Activated CD4-positive, alpha-beta T cell treated with anti-CD3 and anti-CD28 coated beads for 36 hours (primary cell): ENCODE measurements around the gene CIART. TPM values are rescaled to one million over a fixed set of nuclear protein-coding genes. Genes with fewer than 3 reads are reported as not detected.

Experiments used
- ATAC-seq: fragments of 200-7000 bp; cut with Tn5 transposase; one replicate; pipeline ENCODE4 v1.10.0; 2021; ENCODE audit warnings: mild to moderate bottlenecking, moderate library complexity
- CTCF ChIA-PET: fragments of 350-600 bp; sonication (Branson Sonifier 250); formaldehyde crosslinking; loops from one replicate; lab custom pipeline; 2021; ENCODE audit warnings: antibody characterized with exemption; lab: Charles Lee
- POLR2A ChIA-PET: fragments of 350-600 bp; sonication (Branson Sonifier 250); formaldehyde crosslinking; loops from one replicate; lab custom pipeline; 2021; ENCODE audit warnings: antibody characterized with exemption, inconsistent platforms; lab: Charles Lee
- DNase-seq: peaks from one replicate; pipeline ENCODE4 v3.0.0-alpha.2; 2020
- H3K27ac Mint-ChIP-seq: one replicate; pipeline ENCODE4 v1.8.0; 2021; ENCODE audit warnings: mixed read lengths
- H3K27me3 Mint-ChIP-seq: one replicate; pipeline ENCODE4 v1.8.0; 2021; ENCODE audit warnings: mixed read lengths
- H3K36me3 Mint-ChIP-seq: one replicate; pipeline ENCODE4 v1.8.0; 2021; ENCODE audit warnings: low read depth, mixed read lengths
- H3K4me1 Mint-ChIP-seq: one replicate; pipeline ENCODE4 v1.8.0; 2021; ENCODE audit warnings: mixed read lengths
- H3K4me3 Mint-ChIP-seq: one replicate; pipeline ENCODE4 v1.8.0; 2021; ENCODE audit warnings: mild to moderate bottlenecking, moderate library complexity, mixed read lengths
- H3K9me3 Mint-ChIP-seq: one replicate; pipeline ENCODE4 v1.8.0; 2021; ENCODE audit warnings: low read depth, mixed read lengths
- intact Hi-C, 2 experiments: fragments of 100-400 bp; cut with DNase I in 1 of 2; cut with micrococcal nuclease in 1 of 2; formaldehyde crosslinking; loops; one replicate each; pipeline versions ENCODE4 v1.14.2 to v1.15.1; 2022 to 2024; cut with DNase I, micrococcal nuclease
- total RNA-seq, 2 experiments: library from RNA; stranded (reverse); gene quantifications; one replicate each; pipeline ENCODE4 v1.2.3, GENCODE V29; 2021

Gene CIART
- total RNA-seq, 2 experiments from 2014 or later, result 5.9 to 6.0 TPM

GRCh38 chr1:150261367-150261766, 21.0 kb upstream of the CIART start:
- Mint-ChIP-seq H3K27ac (no peak overlapping the region), H3K27me3 (peaks cover 22% of the 10 kb centered on the region), H3K36me3 (peaks cover 12% of the 10 kb centered on the region), H3K4me3 (no peak overlapping the region), H3K9me3 (no peaks in the 10 kb centered on the region), H3K4me1 (peaks cover 3% of the 10 kb centered on the region)
- CTCF ChIA-PET, result interaction anchor here (1.0 kb wide), 1 partner anchor 266 kb away, joined by 3 read pairs; no protein-coding TSS in a partner anchor
- no peak for ATAC-seq
- DNase-seq, result no peak
- intact Hi-C loops, result no loop called here
- POLR2A ChIA-PET, result no interaction called here

- DNase-seq (no peak), ATAC-seq (no peak)
- Mint-ChIP-seq H3K36me3 (peaks cover 23% of the 10 kb centered on the region), H3K4me1 (peaks cover 11% of the 10 kb centered on the region), H3K27me3 (peaks cover 10% of the 10 kb centered on the region), H3K9me3 (no peaks in the 10 kb centered on the region), H3K4me3 (no peak overlapping the region), H3K27ac (no peak overlapping the region)
- CTCF ChIA-PET, result interaction anchor here (0.5 to 1.3 kb wide), 3 partner anchors 10 to 151 kb away, joined by 4 read pairs; partner anchors contain the start of gene C1orf54
- POLR2A ChIA-PET, result no interaction called here
- intact Hi-C loops, result no loop called here
Observed at GRCh38 chr1:150262388-150263320, 19.7 kb upstream of the CIART start.

- intact Hi-C loops, result no loop called here
- no peak overlapping the region for H3K27ac Mint-ChIP-seq
- no peaks in the 10 kb centered on the region for H3K9me3 Mint-ChIP-seq
- ATAC-seq, result no peak
- peaks cover 4% of the 10 kb centered on the region for H3K27me3 Mint-ChIP-seq
- ChIA-PET POLR2A (interaction anchor here (0.7 kb wide), 1 partner anchor 49 kb away, joined by 3 read pairs; no protein-coding TSS in a partner anchor), CTCF (interaction anchor here (1.1 kb wide), 1 partner anchor 61 kb away, joined by 4 read pairs; no protein-coding TSS in a partner anchor)
- H3K36me3 Mint-ChIP-seq, result peaks cover 31% of the 10 kb centered on the region
- no peak overlapping the region for H3K4me3 Mint-ChIP-seq
- DNase-seq, result no peak
- peaks cover 16% of the 10 kb centered on the region for H3K4me1 Mint-ChIP-seq
Observed at GRCh38 chr1:150263549-150263948, 18.8 kb upstream of the CIART start.

- ATAC-seq (no peak), DNase-seq (no peak)
- H3K4me1 Mint-ChIP-seq, result peaks cover 25% of the 10 kb centered on the region
- CTCF ChIA-PET, result no interaction called here
- peaks cover 33% of the 10 kb centered on the region for H3K36me3 Mint-ChIP-seq
- no peaks in the 10 kb centered on the region for H3K27me3 Mint-ChIP-seq
- peak overlapping the region; percentile 89 for H3K4me3 Mint-ChIP-seq
- H3K27ac Mint-ChIP-seq, result peak overlapping the region; percentile 98
- H3K9me3 Mint-ChIP-seq, result no peaks in the 10 kb centered on the region
- intact Hi-C loops, result no loop called here
- POLR2A ChIA-PET, result no interaction called here
Observed at GRCh38 chr1:150267896-150268295, 14.5 kb upstream of the CIART start.

GRCh38 chr1:150268340-150268704, 14.0 kb upstream of the CIART start:
- peak; percentile 62 for DNase-seq
- POLR2A ChIA-PET, result interaction anchor here (1.0 kb wide), 1 partner anchor 54 kb away, joined by 3 read pairs; no protein-coding TSS in a partner anchor
- H3K27ac Mint-ChIP-seq, result peak overlapping the region; percentile 98
- intact Hi-C loops, result no loop called here
- ATAC-seq, result peak; percentile 41
- H3K4me1 Mint-ChIP-seq, result peaks cover 25% of the 10 kb centered on the region
- H3K4me3 Mint-ChIP-seq, result peak overlapping the region; percentile 89
- CTCF ChIA-PET, result interaction anchor here (1.0 to 3.5 kb wide), 2 partner anchors 13 kb away, joined by 4 to 21 read pairs; no protein-coding TSS in a partner anchor
- H3K36me3 Mint-ChIP-seq, result peaks cover 33% of the 10 kb centered on the region
- H3K9me3 Mint-ChIP-seq, result no peaks in the 10 kb centered on the region
- H3K27me3 Mint-ChIP-seq, result no peaks in the 10 kb centered on the region

- Mint-ChIP-seq H3K36me3 (peaks cover 33% of the 10 kb centered on the region), H3K27ac (peak within 1 kb of the TSS; percentile 98), H3K4me1 (peaks cover 25% of the 10 kb centered on the region), H3K9me3 (no peaks in the 10 kb centered on the region), H3K27me3 (no peaks in the 10 kb centered on the region), H3K4me3 (peak within 1 kb of the TSS; percentile 89)
- intact Hi-C loops, result loop anchor here (1.0 kb wide), 7 partner anchors 13 to 218 kb away; partner anchors contain the start of genes ANP32E (in 2 of the 2), CIART (in 2 of the 2), MRPS21 (in 1 of the 2) and PRPF3 (in 1 of the 2)
- peak; percentile 97 for DNase-seq
- ATAC-seq, result peak; percentile 99
- CTCF ChIA-PET, result interaction anchor here (0.6 to 3.5 kb wide), 3 partner anchors 12 to 1013 kb away, joined by 3 to 21 read pairs (median 4); no protein-coding TSS in a partner anchor
- POLR2A ChIA-PET, result interaction anchor here (0.6 to 1.0 kb wide), 3 partner anchors 29 to 54 kb away, joined by 3 to 6 read pairs (median 6); no protein-coding TSS in a partner anchor
Observed at GRCh38 chr1:150268705-150269403, 13.5 kb upstream of the CIART start, which contains the start of gene APH1A. TSS of gene APH1A (minus strand) at chr1:150269016. CDS start at chr1:150268810, 206 bp downstream.

GRCh38 chr1:150269451-150269850, 12.9 kb upstream of the CIART start:
- intact Hi-C loops, result loop anchor here (1.0 kb wide), 7 partner anchors 13 to 218 kb away; partner anchors contain the start of genes ANP32E (in 2 of the 2), CIART (in 2 of the 2), MRPS21 (in 1 of the 2) and PRPF3 (in 1 of the 2)
- Mint-ChIP-seq H3K27me3 (no peaks in the 10 kb centered on the region), H3K4me1 (peaks cover 25% of the 10 kb centered on the region), H3K27ac (peak overlapping the region; percentile 98), H3K36me3 (peaks cover 33% of the 10 kb centered on the region), H3K4me3 (peak overlapping the region; percentile 89), H3K9me3 (no peaks in the 10 kb centered on the region)
- ChIA-PET CTCF (interaction anchor here (0.6 to 3.5 kb wide), 3 partner anchors 12 to 1012 kb away, joined by 3 to 21 read pairs (median 4); no protein-coding TSS in a partner anchor), POLR2A (interaction anchor here (0.6 to 1.0 kb wide), 4 partner anchors 30 to 830 kb away, joined by 3 to 6 read pairs (median 4); no protein-coding TSS in a partner anchor)
- ATAC-seq (no peak), DNase-seq (no peak)

- H3K36me3 Mint-ChIP-seq, result peaks cover 21% of the 10 kb centered on the region
- intact Hi-C loops, result no loop called here
- H3K9me3 Mint-ChIP-seq, result no peaks in the 10 kb centered on the region
- POLR2A ChIA-PET, result no interaction called here
- CTCF ChIA-PET, result interaction anchor here (0.6 to 3.5 kb wide), 4 partner anchors 9 to 288 kb away, joined by 3 to 21 read pairs (median 4); no protein-coding TSS in a partner anchor
- peaks cover 25% of the 10 kb centered on the region for H3K4me1 Mint-ChIP-seq
- ATAC-seq (no peak), DNase-seq (no peak)
- H3K27me3 Mint-ChIP-seq, result no peaks in the 10 kb centered on the region
- H3K4me3 Mint-ChIP-seq, result no peak overlapping the region
- no peak overlapping the region for H3K27ac Mint-ChIP-seq
Observed at GRCh38 chr1:150271291-150271959, 10.9 kb upstream of the CIART start.

- ATAC-seq, result no peak
- ChIA-PET CTCF (interaction anchor here (1.2 to 2.0 kb wide), 5 partner anchors 10 to 288 kb away, joined by 3 to 11 read pairs (median 4); partner anchors contain the start of gene CIART), POLR2A (no interaction called here)
- no peak overlapping the region for H3K27ac Mint-ChIP-seq
- peaks cover 5% of the 10 kb centered on the region for H3K36me3 Mint-ChIP-seq
- intact Hi-C loops, result no loop called here
- no peaks in the 10 kb centered on the region for H3K9me3 Mint-ChIP-seq
- no peak overlapping the region for H3K4me3 Mint-ChIP-seq
- H3K27me3 Mint-ChIP-seq, result no peaks in the 10 kb centered on the region
- peaks cover 9% of the 10 kb centered on the region for H3K4me1 Mint-ChIP-seq
- DNase-seq, result no peak
Observed at GRCh38 chr1:150273311-150273710, 9.0 kb upstream of the CIART start.

GRCh38 chr1:150280138-150280707, 2.1 kb upstream of the CIART start:
- POLR2A ChIA-PET, result no interaction called here
- H3K27ac Mint-ChIP-seq, result no peak overlapping the region
- H3K27me3 Mint-ChIP-seq, result no peaks in the 10 kb centered on the region
- CTCF ChIA-PET, result interaction anchor here (0.5 to 2.2 kb wide), 6 partner anchors 11 to 729 kb away, joined by 3 to 23 read pairs (median 4); partner anchors contain the start of genes APH1A and CA14
- no peak for DNase-seq
- peaks cover 2% of the 10 kb centered on the region for H3K36me3 Mint-ChIP-seq
- intact Hi-C loops, result loop anchor here in 1 of 2 experiments (5.0 kb wide), 1 partner anchor 43 kb away; the partner anchor contains the start of gene ANP32E
- peaks cover 29% of the 10 kb centered on the region for H3K4me1 Mint-ChIP-seq
- peaks cover 2% of the 10 kb centered on the region for H3K9me3 Mint-ChIP-seq
- H3K4me3 Mint-ChIP-seq, result no peak overlapping the region
- no peak for ATAC-seq
